Panc1 (cell line): ENCODE data around the gene DLG4. TPM values are rescaled to one million over a fixed set of nuclear protein-coding genes. Genes with fewer than 3 reads are reported as not detected.

Source experiments
- ATAC-seq: fragments of 200-7000 bp; cut with Tn5 transposase; 2 replicates; pipeline ENCODE4 v1.9.1; 2020; ENCODE audit warnings: mild to moderate bottlenecking, moderate library complexity
- BruUV-seq: library from RNA; stranded (reverse); fragments of 400-500 nt; replicated peaks from 2 replicates; lab custom pipeline; 2021; lab: Mats Ljungman, UMichigan
- CTCF ChIA-PET: fragments of 300-600 bp; sonication (Branson Sonifier 250); formaldehyde crosslinking; loops from one replicate; lab custom pipeline; 2022; ENCODE audit warnings: antibody characterized with exemption; lab: Charles Lee
- POLR2A ChIA-PET: fragments of 300-600 bp; sonication (Branson Sonifier 250); formaldehyde crosslinking; loops from one replicate; lab custom pipeline; 2022; ENCODE audit warnings: antibody characterized with exemption; lab: Charles Lee
- DNase-seq: peaks from one replicate; pipeline ENCODE4 v3.0.0-alpha.2; 2010; ENCODE audit warnings: low read depth, low spot score
- H3K27ac ChIP-seq: 2 replicates; pipeline ENCODE4 v1.5.1; 2011; ENCODE audit warnings: mild to moderate bottlenecking, low read length, inconsistent platforms
- H3K27me3 ChIP-seq: fragments of 200-500 bp; sonication (Bioruptor generic); 2 replicates; pipeline ENCODE4 v1.6.0; 2014; ENCODE audit warnings: low read length, inconsistent platforms; ENCODE audit not compliant: control insufficient read depth, insufficient read depth
- H3K36me3 ChIP-seq: fragments of 200-500 bp; sonication (Bioruptor generic); 2 replicates; pipeline ENCODE4 v1.5.1; 2014; ENCODE audit warnings: inconsistent platforms, mild to moderate bottlenecking, low read length, moderate library complexity; ENCODE audit not compliant: control insufficient read depth, insufficient read depth
- H3K4me1 ChIP-seq: 2 replicates; pipeline ENCODE4 v1.5.1; 2011; ENCODE audit warnings: inconsistent platforms, mild to moderate bottlenecking, low read length, moderate library complexity; ENCODE audit not compliant: control insufficient read depth, insufficient read depth
- H3K4me3 ChIP-seq, 2 experiments: 2 replicates each; pipeline ENCODE4 v1.5.1; 2011 to 2012; ENCODE audit warnings: low read depth in 2 of 2, low read length in 2 of 2, mild to moderate bottlenecking in 2 of 2, inconsistent platforms in 1 of 2, moderate library complexity in 1 of 2
- H3K9me3 ChIP-seq: fragments of 200-500 bp; sonication (Bioruptor generic); 2 replicates; pipeline ENCODE4 v1.5.1; 2014; ENCODE audit warnings: low read depth, mild to moderate bottlenecking, inconsistent platforms, low read length, moderate library complexity; ENCODE audit not compliant: control insufficient read depth, insufficient read depth
- POLR2AphosphoS5 ChIP-seq: IDR thresholded peaks from 2 replicates; pipeline ENCODE4 v1.6.1; 2012; ENCODE audit warnings: mild to moderate bottlenecking, low read depth, low read length, moderate library complexity
- SIN3A ChIP-seq: IDR thresholded peaks from 2 replicates; pipeline ENCODE4 v1.6.1; 2012; ENCODE audit warnings: low read depth, mild to moderate bottlenecking, low read length, moderate library complexity, borderline replicate concordance; ENCODE audit not compliant: insufficient read depth
- TCF7L2 ChIP-seq: IDR thresholded peaks from 2 replicates; pipeline ENCODE4 v1.6.1; 2011; ENCODE audit warnings: mild to moderate bottlenecking, low read depth, low read length, inconsistent platforms
- in situ Hi-C: cut with HindIII; loops from 2 replicates; pipeline ENCODE4 v1.10.0; 2016; ENCODE audit warnings: low sequenced_read_pairs, low pct_unique_long_range_greater_than_20kb
- intact Hi-C: fragments of 100-400 bp; cut with micrococcal nuclease; formaldehyde crosslinking; loops from one replicate; pipeline ENCODE4 v1.10.0; 2022; ENCODE audit not compliant: unreplicated experiment
- total RNA-seq: library from RNA; stranded (reverse); gene quantifications from one replicate; pipeline ENCODE4 v1.2.1, GENCODE V29; 2021; ENCODE audit not compliant: unreplicated experiment
- TF ChIP-seq, protein P1 (sequence below), 2 experiments: IDR thresholded peaks; 2 replicates each; pipeline ENCODE4 v1.6.1; 2011 to 2012; ENCODE audit warnings: low read depth in 2 of 2, control low read depth in 1 of 2, low read length in 1 of 2, mild to moderate bottlenecking in 1 of 2, moderate library complexity in 1 of 2; ENCODE audit not compliant: insufficient read depth in 1 of 2
- TF ChIP-seq, protein P2 (sequence below): fragments of 450-650 bp; IDR thresholded peaks from 2 replicates; pipeline ENCODE4 v1.5.1; 2017; ENCODE audit warnings: mild to moderate bottlenecking

The DLG4 gene
- total RNA-seq, 1 experiment from 2014 or later, result 32.4 TPM

DNA sequence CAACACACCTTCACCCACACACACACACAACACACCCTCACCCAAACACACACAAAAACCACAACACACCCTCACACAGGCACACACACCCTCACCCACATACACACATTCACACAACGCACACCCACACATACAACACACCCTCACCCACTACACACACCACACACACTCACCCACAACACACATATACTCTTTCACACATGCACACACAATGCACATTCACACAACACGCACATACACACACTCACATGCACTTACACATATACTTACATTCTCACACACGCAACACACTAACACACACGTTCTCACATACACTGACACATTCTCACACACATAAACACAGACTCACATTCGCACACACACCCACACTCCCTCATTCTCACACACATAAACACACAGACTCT lies 44.3 kb downstream of the DLG4 start:
- no peak overlapping the region for H3K27ac ChIP-seq
- in situ Hi-C loops, result no loop called here
- intact Hi-C loops, result no loop called here

DNA sequence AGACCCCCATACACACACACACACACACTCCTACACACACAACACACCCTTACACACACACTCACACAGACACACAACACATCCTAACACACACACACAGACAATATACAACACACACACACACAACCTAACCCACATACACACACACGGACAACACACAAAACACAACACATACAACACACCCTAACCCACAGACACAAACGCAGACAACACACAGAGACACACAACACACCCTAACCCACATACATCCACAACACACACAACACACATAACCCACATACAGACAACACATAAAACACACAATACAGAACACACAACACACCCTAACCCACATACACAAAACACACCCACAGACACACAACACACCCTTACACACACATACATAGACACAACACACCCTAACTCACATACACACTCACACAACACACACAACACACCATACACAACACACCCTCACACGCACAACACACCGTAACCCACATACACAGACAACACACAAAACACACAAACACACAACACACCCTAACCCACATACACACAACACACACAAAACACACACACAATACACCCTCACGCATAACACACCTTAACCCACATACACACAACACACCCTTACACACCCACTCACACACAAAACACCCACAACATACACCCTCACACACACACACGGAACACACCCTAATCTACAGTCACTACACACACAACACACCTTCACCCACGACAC lies 44.9 kb downstream of the DLG4 start:
- intact Hi-C loops, result no loop called here
- no peaks in the 10 kb centered on the region for H3K9me3 ChIP-seq
- in situ Hi-C loops, result no loop called here
- TF ChIP-seq, protein P1, sequence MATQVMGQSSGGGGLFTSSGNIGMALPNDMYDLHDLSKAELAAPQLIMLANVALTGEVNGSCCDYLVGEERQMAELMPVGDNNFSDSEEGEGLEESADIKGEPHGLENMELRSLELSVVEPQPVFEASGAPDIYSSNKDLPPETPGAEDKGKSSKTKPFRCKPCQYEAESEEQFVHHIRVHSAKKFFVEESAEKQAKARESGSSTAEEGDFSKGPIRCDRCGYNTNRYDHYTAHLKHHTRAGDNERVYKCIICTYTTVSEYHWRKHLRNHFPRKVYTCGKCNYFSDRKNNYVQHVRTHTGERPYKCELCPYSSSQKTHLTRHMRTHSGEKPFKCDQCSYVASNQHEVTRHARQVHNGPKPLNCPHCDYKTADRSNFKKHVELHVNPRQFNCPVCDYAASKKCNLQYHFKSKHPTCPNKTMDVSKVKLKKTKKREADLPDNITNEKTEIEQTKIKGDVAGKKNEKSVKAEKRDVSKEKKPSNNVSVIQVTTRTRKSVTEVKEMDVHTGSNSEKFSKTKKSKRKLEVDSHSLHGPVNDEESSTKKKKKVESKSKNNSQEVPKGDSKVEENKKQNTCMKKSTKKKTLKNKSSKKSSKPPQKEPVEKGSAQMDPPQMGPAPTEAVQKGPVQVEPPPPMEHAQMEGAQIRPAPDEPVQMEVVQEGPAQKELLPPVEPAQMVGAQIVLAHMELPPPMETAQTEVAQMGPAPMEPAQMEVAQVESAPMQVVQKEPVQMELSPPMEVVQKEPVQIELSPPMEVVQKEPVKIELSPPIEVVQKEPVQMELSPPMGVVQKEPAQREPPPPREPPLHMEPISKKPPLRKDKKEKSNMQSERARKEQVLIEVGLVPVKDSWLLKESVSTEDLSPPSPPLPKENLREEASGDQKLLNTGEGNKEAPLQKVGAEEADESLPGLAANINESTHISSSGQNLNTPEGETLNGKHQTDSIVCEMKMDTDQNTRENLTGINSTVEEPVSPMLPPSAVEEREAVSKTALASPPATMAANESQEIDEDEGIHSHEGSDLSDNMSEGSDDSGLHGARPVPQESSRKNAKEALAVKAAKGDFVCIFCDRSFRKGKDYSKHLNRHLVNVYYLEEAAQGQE (IDR thresholded peaks at IDR 0.05; ENCODE audit: insufficient read depth in 1 of 2, low read depth in 2 of 2, low read length in 1 of 2), result no peak
- TF ChIP-seq, protein P2, sequence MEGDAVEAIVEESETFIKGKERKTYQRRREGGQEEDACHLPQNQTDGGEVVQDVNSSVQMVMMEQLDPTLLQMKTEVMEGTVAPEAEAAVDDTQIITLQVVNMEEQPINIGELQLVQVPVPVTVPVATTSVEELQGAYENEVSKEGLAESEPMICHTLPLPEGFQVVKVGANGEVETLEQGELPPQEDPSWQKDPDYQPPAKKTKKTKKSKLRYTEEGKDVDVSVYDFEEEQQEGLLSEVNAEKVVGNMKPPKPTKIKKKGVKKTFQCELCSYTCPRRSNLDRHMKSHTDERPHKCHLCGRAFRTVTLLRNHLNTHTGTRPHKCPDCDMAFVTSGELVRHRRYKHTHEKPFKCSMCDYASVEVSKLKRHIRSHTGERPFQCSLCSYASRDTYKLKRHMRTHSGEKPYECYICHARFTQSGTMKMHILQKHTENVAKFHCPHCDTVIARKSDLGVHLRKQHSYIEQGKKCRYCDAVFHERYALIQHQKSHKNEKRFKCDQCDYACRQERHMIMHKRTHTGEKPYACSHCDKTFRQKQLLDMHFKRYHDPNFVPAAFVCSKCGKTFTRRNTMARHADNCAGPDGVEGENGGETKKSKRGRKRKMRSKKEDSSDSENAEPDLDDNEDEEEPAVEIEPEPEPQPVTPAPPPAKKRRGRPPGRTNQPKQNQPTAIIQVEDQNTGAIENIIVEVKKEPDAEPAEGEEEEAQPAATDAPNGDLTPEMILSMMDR, result no peak
- TF ChIP-seq SIN3A (no peak), TCF7L2 (no peak), POLR2AphosphoS5 (no peak)
- no peaks in the 10 kb centered on the region for H3K36me3 ChIP-seq
- no peaks in the 10 kb centered on the region for H3K27me3 ChIP-seq
- no peak overlapping the region for H3K27ac ChIP-seq
- H3K4me1 ChIP-seq, result peaks cover 9% of the 10 kb centered on the region; the same call in 1 of the 2 replicates
- ChIA-PET POLR2A (no interaction called here), CTCF (no interaction called here)
- no peak overlapping the region for H3K4me3 ChIP-seq
- DNase-seq (no peak), ATAC-seq (no peak)
- BruUV-seq, result no TSS peak

More for the DNA sequence above, 44.3 kb downstream of the DLG4 start:
- no peaks in the 10 kb centered on the region for H3K9me3 ChIP-seq
- DNase-seq, result no peak
- TF ChIP-seq, protein P2, result no peak
- TF ChIP-seq SIN3A, result no peak
- TF ChIP-seq POLR2AphosphoS5, result no peak
- no peak for TF ChIP-seq TCF7L2
- TF ChIP-seq, protein P1 (IDR thresholded peaks at IDR 0.05; ENCODE audit: insufficient read depth in 1 of 2, low read depth in 2 of 2, low read length in 1 of 2), result no peak
- BruUV-seq, result no TSS peak
- no peak for ATAC-seq
- H3K36me3 ChIP-seq, result no peaks in the 10 kb centered on the region
- POLR2A ChIA-PET, result no interaction called here
- H3K27me3 ChIP-seq, result no peaks in the 10 kb centered on the region
- CTCF ChIA-PET, result no interaction called here
- peaks cover 9% of the 10 kb centered on the region; the same call in 1 of the 2 replicates for H3K4me1 ChIP-seq
- no peak overlapping the region for H3K4me3 ChIP-seq
